HepG2 (cell line): Measurements from ENCODE around the gene SHISA7. TPM values are rescaled to one million over a fixed set of nuclear protein-coding genes. Genes with fewer than 3 reads are reported as not detected.
A peak's percentile ranks its signal among the peaks of the same experiment; 100 is the strongest.

Source experiments
- ADNP ChIP-seq: sonication (generic); formaldehyde crosslinking; IDR thresholded peaks from 2 replicates; pipeline ENCODE4 v1.4.0; 2020; ENCODE audit warnings: missing genetic modification reagents
- CENPT ChIP-seq: sonication (generic); formaldehyde crosslinking; IDR thresholded peaks from 2 replicates; pipeline ENCODE4 v1.8.0; 2022; ENCODE audit warnings: low read depth, mild to moderate bottlenecking, moderate library complexity, missing genetic modification reagents
- DMTF1 ChIP-seq: sonication (generic); formaldehyde crosslinking; IDR thresholded peaks from 2 replicates; pipeline ENCODE4 v1.4.0; 2020; ENCODE audit warnings: mild to moderate bottlenecking, missing genetic modification reagents
- E2F1 ChIP-seq: sonication (generic); formaldehyde crosslinking; IDR thresholded peaks from 2 replicates; pipeline ENCODE4 v1.5.0; 2020; ENCODE audit warnings: missing genetic modification reagents
- FUBP1 ChIP-seq: sonication (generic); formaldehyde crosslinking; IDR thresholded peaks from 2 replicates; pipeline ENCODE4 v1.5.1; 2020; ENCODE audit warnings: missing genetic modification reagents, mild to moderate bottlenecking, borderline replicate concordance
- HNRNPL ChIP-seq: fragments of 200-400 bp; formaldehyde crosslinking; IDR thresholded peaks from 2 replicates; pipeline ENCODE4 v1.6.1; 2017; ENCODE audit warnings: mild to moderate bottlenecking, low read depth, low read length
- MAFK ChIP-seq, 2 experiments: IDR thresholded peaks in 1 of 2; conservative IDR thresholded peaks in 1 of 2; 2 replicates each; pipeline ENCODE4 v1.6.1; 2011; ENCODE audit warnings: improper control_type of control experiment in 2 of 2, low read length in 2 of 2
- NCOA5 ChIP-seq: sonication (generic); formaldehyde crosslinking; IDR thresholded peaks from 2 replicates; pipeline ENCODE4 v1.4.0; 2020; ENCODE audit warnings: missing genetic modification reagents
- SP2 ChIP-seq: sonication (generic); formaldehyde crosslinking; IDR thresholded peaks from 2 replicates; pipeline ENCODE4 v1.5.1; 2020; ENCODE audit warnings: mild to moderate bottlenecking, missing genetic modification reagents
- TFAP4 ChIP-seq: sonication (generic); IDR thresholded peaks from 2 replicates; pipeline ENCODE4 v1.6.1; 2016; ENCODE audit warnings: low read depth, borderline replicate concordance
- TOPORS ChIP-seq: sonication (generic); formaldehyde crosslinking; IDR thresholded peaks from 2 replicates; pipeline ENCODE4 v1.8.0; 2023; ENCODE audit warnings: mild to moderate bottlenecking, missing genetic modification reagents
- ZC3H13 ChIP-seq: sonication (generic); formaldehyde crosslinking; IDR thresholded peaks from 2 replicates; pipeline ENCODE4 v1.8.1; 2023; ENCODE audit warnings: mild to moderate bottlenecking, missing genetic modification reagents, moderate library complexity
- ZNF335 ChIP-seq: sonication (generic); formaldehyde crosslinking; IDR thresholded peaks from 2 replicates; pipeline ENCODE4 v1.4.0; 2020; ENCODE audit warnings: missing genetic modification reagents
- ZNF891 ChIP-seq: sonication (generic); formaldehyde crosslinking; IDR thresholded peaks from 2 replicates; pipeline ENCODE4 v1.5.0; 2020; ENCODE audit warnings: mild to moderate bottlenecking, missing genetic modification reagents
- polyA plus RNA-seq, 8 experiments: library from polyadenylated mRNA; depleted of rRNA in 3 of 8; stranded (reverse) in 7 of 8; unstranded in 1 of 8; fragments of >200 nt; fragmentation: Illumina TruSeq in 4 of 8; extraction: Trizol in 4 of 8; gene quantifications; 2 replicates each; pipeline versions ENCODE4 v1.2.1 to v1.2.3, GENCODE V29; 2011 to 2016; ENCODE audit warnings: low read depth in 4 of 8, missing spikeins in 1 of 8, mixed read lengths in 1 of 8; ENCODE audit not compliant: insufficient read depth in 1 of 8
- total RNA-seq, 5 experiments: library from RNA; depleted of rRNA; stranded (reverse); fragments of >200 nt; fragmentation: Illumina TruSeq; extraction: Trizol; gene quantifications; 2 replicates each; pipeline ENCODE4 v1.2.3, GENCODE V29; 2016; ENCODE audit warnings: low read depth in 1 of 5
- TF ChIP-seq, protein P1 (sequence below): IDR thresholded peaks from 2 replicates; pipeline ENCODE4 v1.6.1; 2016; ENCODE audit warnings: missing biosample characterization, missing genetic modification reagents, low read depth
- TF ChIP-seq, protein P2 (sequence below): sonication (generic); formaldehyde crosslinking; IDR thresholded peaks from 2 replicates; pipeline ENCODE4 v1.5.0; 2020; ENCODE audit warnings: mild to moderate bottlenecking, missing genetic modification reagents
- TF ChIP-seq, protein P3 (sequence below): sonication (generic); formaldehyde crosslinking; IDR thresholded peaks from 2 replicates; pipeline ENCODE4 v1.8.1; 2022; ENCODE audit warnings: mild to moderate bottlenecking, missing genetic modification reagents

SHISA7 gene
- total and polyA plus RNA-seq, 2 of the 13 experiments (the other 11 are each of a cell fraction or from before 2014, with no cell fraction given) = not detected

DNA sequence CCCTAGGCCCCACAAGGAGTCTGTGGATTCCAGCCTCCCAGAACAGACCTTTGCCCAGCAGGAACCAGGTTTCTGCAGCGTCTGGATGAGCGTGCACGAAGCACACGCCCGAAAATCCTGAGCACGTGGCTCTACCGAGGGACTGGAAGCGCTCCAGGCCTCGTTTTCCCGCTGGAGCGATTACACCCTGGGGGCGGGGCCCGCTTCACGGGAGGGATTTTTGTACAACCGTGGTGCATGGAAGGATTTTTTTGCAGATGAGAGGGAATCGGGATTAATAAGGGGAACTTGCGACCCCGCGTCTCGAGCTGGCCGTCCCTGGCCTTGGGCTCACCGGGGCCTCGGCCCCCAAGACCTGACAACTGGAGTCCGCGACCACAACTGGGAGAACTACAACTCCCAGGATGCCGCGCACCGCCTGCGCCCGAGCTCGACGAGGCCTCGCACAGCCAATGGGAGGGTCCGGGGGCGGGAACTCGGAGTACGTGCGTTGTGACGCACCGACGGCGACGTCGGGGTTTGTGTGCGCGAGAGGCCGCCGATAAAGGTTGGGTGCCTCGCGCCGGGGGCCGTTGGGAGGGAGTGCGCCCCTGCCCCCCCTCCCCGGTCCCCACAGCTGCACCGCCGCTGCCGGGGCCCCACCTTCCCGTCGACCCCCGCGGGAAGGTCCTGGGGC is 33.1 kb upstream of the SHISA7 start, which contains the start of gene ZNF628 (continued):
- TF ChIP-seq E2F1 (CRISPR knock-in tag) (0 out of 2 replicates have a peak, but pooled peaks have one; percentile 33), TOPORS (CRISPR knock-in tag) (no peak), ZC3H13 (CRISPR knock-in tag) (no peak), FUBP1 (no peak), HNRNPL (no peak), NCOA5 (CRISPR knock-in tag) (no peak), DMTF1 (CRISPR knock-in tag) (no peak), ADNP (CRISPR knock-in tag) (no peak), SP2 (peak; percentile 93), ZNF335 (CRISPR knock-in tag) (no peak), MAFK (conservative IDR thresholded peaks at IDR 0.05 in 1 of 2, IDR thresholded peaks at IDR 0.05 in 1 of 2; ENCODE audit: low read length in 2 of 2) (no peak), CENPT (no peak), ZNF891 (CRISPR knock-in tag) (peak; percentile 43; the same call in 1 of the 2 replicates), TFAP4 (peak; percentile 22; the same call in 1 of the 2 replicates)
- TF ChIP-seq, protein P1, sequence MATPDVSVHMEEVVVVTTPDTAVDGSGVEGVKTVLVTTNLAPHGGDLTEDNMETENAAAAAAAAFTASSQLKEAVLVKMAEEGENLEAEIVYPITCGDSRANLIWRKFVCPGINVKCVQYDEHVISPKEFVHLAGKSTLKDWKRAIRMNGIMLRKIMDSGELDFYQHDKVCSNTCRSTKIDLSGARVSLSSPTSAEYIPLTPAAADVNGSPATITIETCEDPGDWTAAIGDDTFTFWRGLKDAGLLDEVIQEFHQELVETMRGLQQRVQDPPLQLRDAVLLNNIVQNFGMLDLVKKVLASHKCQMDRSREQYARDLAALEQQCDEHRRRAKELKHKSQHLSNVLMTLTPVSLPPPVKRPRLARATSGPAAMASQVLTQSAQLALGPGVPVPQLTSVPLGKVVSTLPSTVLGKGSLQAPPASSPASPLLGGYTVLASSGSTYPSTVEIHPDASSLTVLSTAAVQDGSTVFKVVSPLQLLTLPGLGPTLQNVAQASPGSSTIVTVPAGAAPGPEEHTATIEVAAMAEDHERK (CRISPR knock-in tag) = peak; percentile 99
- TF ChIP-seq, protein P2, sequence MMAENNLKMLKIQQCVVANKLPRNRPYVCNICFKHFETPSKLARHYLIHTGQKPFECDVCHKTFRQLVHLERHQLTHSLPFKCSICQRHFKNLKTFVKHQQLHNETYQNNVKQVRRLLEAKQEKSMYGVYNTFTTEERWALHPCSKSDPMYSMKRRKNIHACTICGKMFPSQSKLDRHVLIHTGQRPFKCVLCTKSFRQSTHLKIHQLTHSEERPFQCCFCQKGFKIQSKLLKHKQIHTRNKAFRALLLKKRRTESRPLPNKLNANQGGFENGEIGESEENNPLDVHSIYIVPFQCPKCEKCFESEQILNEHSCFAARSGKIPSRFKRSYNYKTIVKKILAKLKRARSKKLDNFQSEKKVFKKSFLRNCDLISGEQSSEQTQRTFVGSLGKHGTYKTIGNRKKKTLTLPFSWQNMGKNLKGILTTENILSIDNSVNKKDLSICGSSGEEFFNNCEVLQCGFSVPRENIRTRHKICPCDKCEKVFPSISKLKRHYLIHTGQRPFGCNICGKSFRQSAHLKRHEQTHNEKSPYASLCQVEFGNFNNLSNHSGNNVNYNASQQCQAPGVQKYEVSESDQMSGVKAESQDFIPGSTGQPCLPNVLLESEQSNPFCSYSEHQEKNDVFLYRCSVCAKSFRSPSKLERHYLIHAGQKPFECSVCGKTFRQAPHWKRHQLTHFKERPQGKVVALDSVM (CRISPR knock-in tag) = 0 out of 2 replicates have a peak, but pooled peaks have one; percentile 33
- TF ChIP-seq, protein P3, sequence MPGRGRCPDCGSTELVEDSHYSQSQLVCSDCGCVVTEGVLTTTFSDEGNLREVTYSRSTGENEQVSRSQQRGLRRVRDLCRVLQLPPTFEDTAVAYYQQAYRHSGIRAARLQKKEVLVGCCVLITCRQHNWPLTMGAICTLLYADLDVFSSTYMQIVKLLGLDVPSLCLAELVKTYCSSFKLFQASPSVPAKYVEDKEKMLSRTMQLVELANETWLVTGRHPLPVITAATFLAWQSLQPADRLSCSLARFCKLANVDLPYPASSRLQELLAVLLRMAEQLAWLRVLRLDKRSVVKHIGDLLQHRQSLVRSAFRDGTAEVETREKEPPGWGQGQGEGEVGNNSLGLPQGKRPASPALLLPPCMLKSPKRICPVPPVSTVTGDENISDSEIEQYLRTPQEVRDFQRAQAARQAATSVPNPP (CRISPR knock-in tag) = peak; percentile 68; the same call in 1 of the 2 replicates
